Measurements from ENCODE around the gene TEX44.
A peak's percentile ranks its signal among the peaks of the same experiment; 100 is the strongest.

The TEX44 gene

DNA sequence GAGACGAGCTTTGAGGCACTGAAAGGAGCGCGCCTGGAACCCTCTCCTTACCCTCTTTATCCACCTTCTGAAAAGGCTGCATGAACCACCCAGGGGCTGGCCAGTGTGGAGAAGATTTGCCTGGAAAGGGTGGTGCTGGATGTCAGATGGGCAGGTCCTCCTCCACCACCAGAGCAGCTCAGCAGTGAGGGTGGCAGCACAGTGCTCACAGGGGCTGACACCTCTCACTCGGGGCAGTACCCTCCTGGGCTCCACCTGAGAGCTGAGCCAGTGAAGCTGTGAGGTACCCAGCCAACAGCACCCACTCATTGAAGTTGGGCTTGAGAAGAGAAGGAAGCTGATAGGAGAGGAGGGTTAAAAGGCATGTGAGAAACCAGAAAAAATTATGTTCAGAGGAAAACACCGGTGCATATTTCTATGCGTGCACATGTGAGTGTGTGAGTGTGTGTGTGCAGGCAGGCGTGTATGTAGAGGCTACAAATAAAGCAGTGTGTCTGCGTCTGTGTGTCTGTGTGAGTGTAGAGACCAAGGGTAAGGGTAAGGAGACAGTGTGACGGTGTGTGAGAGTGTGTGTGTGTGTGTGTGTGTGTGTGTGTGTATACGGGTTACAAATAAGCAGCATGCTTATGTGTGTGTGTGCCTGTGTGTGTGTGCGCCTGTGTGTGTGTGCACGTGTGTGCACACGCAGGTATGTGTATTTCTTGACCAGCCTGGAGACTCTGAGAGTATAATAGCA lies 40.7 kb downstream of the TEX44 start:
- no peak for DNase-seq (ENCODE audit: low read depth in 2 of 2)

DNA sequence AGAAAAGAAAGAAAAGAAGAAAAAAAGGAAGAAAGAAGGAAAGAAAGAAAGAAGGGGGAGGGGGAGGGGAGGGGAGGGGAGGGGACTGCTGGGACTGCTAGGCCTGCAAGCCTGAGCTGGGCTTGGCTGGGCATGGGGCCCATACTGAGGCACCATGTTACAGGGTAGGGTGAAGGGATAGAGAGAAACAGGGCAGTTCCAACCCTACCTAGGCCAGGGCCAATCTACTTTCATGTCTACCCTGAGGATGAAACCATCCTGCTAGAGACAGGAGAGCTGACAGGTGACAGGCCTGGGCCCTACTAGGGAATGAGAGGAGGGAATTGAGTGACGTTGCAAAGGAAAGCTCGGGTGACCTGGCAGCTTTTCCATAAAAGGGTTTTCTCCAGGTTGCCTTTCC lies 41.7 kb downstream of the TEX44 start:
- no peak for DNase-seq (ENCODE audit: low read depth in 2 of 2)

DNA sequence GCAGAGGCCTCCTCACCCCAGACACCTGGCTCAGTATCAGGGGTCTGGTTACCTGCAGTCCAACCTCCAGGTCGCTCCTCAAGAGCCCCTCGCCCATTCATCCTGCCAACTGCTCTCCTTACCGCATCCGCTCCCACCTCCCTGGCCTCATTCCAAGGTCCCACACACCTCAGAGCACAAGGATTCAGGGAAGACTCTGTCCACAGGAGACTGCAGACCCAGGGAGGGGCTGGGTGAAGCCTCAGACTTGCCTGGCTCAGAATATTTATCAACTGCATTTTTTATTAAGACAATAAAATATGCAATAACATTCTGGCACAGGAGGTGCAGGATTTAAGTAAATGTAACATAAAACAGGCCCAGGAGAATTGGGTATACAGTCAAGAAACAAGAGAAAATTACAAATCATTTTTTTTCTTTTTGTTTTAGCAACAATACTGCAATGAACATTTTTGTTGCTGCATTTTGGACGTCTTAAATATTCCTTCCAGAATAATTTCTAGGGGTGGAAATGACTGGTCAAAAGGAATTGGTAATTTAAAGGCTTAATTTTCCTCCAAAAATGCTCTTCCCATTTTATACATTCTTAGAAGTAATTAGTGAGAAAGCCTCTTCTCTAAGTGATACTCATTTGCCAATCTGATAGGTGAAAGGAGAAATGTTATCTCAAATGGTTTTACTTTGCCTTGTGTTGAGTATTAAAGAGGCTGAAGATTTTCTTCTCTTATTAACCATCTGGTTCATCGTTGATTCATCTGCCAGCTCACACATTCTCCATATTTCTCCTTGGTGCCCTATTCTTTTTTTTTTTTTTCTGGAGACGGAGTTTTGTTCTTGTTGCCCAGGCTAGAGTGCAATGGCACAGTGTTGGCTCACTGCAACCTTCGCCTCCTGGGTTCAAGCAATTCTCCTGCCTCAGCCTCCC lies 42.5 kb downstream of the TEX44 start:
- no peak for DNase-seq (ENCODE audit: low read depth in 2 of 2)

DNA sequence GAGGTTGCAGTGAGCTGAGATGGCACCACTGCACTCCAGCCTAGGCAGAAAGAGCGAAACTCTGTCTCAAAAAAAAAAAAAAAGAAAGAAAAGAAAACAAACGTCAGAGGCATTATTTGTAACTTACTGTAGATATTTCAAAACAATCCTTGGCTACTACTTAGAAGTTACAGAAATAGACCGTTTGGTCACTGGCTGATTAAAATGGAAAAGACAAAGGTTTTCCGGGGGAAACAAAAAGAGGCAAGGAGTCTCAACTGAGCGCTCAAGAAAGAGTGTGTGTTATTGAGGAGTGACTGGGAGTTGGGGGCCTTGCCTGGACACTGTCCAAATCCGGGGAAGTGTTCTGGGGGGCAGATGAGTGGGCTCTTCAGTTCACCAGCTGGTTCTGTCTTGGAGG lies 47.6 kb downstream of the TEX44 start:
- no peak for DNase-seq (ENCODE audit: low read depth in 2 of 2)

DNA sequence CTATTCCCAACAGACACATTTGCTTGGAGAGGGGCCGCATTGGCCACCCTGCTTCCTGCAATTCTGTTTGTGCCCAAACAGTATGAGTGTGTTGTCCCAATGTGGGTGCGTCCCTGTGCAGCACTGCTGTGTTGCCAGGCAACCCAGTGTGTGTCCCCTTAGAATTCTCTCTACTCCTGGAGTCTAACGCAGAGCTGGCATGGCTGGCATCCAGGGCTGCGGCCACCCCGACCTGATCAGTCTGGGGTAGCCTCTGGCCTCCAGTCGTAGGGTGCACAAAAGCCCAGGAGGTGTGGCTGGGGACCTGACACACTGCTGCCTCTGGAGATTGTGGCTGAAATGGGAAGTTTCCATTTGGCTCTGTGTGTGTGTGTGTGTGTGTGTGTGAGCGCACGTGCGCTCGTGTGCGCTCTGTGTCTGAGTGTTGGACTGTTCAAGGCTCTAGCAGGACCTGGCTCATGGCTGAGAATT lies 48.0 kb downstream of the TEX44 start:
- DNase-seq (ENCODE audit: low read depth in 2 of 2): no peak

DNA sequence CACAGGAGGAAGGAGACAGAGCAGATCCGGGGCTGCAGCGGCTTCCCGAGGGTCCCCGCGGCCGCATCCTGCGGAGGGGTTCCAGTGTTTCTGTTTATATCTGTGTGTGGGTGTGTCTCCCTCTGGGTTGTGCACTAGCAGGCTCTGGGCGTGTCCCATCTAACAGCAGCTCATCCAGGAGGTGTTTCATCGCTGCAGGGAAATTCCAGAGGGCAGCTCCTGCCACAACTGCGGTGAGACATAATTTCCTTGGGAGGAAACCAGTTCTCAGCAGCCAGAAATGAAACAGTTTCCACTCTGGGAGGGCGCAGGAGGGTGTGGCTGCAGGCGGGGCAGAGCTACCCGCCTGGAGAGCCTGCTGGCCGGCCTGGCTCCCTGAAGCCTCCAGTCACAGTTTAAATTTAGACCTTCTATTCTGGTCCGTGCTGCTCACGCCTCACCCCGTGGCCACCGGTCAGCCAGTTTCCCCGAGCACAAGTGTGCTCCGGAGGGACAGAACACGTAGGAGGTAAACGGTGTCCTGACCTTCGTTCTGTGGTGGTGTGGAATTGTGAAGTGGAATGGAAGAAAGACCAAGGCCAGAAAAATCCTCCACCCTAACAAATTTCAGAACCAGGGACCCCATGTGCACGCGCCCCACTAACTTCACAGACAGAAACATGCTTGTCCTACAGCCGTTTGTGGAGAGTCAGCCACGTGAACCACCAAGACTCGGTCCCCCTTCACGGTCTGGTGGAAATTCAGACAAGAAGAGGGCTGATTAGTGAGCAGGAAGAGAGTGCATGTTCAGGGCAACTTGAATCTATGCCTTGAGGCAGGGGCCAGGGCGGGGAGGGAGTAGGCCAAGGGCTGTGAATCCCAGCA lies 50.2 kb downstream of the TEX44 start:
- peak; percentile 47 to 48 for DNase-seq (ENCODE audit: low read depth in 2 of 2)

DNA sequence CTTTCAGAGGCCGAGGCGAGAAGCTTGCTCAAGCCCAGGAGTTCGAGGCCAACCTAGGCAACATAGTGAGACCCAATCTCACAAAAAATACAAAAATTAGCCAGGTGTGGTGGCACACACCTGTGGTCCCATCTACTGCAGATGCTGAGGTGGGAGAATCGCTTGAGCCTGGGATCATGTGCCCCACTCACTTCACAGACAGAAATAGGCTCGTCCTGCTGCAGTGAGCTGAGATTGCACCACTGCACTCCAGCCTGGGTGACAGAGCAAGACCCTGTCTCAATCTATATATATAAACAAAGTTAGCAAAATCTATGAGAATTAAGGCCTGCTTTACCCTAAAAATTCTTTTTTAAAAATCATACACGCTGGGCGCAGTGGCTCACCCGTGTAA lies 50.8 kb downstream of the TEX44 start:
- no peak for DNase-seq (ENCODE audit: low read depth in 2 of 2)
